HG02973 (cell line): ENCODE measurements around the gene TMEFF2.

Source experiments
- ATAC-seq: cut with Tn5 transposase; IDR thresholded peaks from one replicate; pipeline ENCODE4 v1.9.1; 2021; ENCODE audit warnings: moderate library complexity; ENCODE audit not compliant: unreplicated experiment

Gene TMEFF2

GRCh38 chr2:191910518-191910917 is 284.2 kb downstream of the TMEFF2 start:
- no peak for ATAC-seq

GRCh38 chr2:191908874-191909273 is 285.9 kb downstream of the TMEFF2 start:
- ATAC-seq = no peak

GRCh38 chr2:191907545-191907944 is 287.2 kb downstream of the TMEFF2 start:
- no peak for ATAC-seq

- ATAC-seq = no peak
Measured at GRCh38 chr2:191907091-191907490, 287.6 kb downstream of the TMEFF2 start.

- no peak for ATAC-seq
Measured at GRCh38 chr2:191905336-191905735, 289.4 kb downstream of the TMEFF2 start.

- ATAC-seq = no peak
Measured at GRCh38 chr2:191901031-191901430, 293.7 kb downstream of the TMEFF2 start.

GRCh38 chr2:191899410-191899809 is 295.3 kb downstream of the TMEFF2 start:
- no peak for ATAC-seq
